Fibroblast of lung (primary cell): ENCODE results near the gene TASP1. TPM values are rescaled to one million over a fixed set of nuclear protein-coding genes. Genes with fewer than 3 reads are reported as not detected.

Experiments
- DNase-seq, 2 donors: peaks; one replicate each; pipeline versions ENCODE4 v3.0.0 to v3.0.0-alpha.2; 2010; ENCODE audit warnings: low read depth in 2 of 2
- H2AFZ ChIP-seq: 2 replicates; pipeline ENCODE4 v1.5.1; 2012; ENCODE audit warnings: low read length, control low read depth, inconsistent platforms
- H3K27ac ChIP-seq: 2 replicates; pipeline ENCODE4 v1.5.1; 2011; ENCODE audit warnings: low read length, control low read depth; ENCODE audit not compliant: insufficient read depth
- H3K27me3 ChIP-seq: 2 replicates; pipeline ENCODE4 v1.5.1; 2011; ENCODE audit warnings: mild to moderate bottlenecking, low read length; ENCODE audit not compliant: control insufficient read depth, insufficient read depth
- H3K36me3 ChIP-seq: 2 replicates; pipeline ENCODE4 v1.5.1; 2011; ENCODE audit warnings: low read length; ENCODE audit not compliant: control insufficient read depth, insufficient read depth
- H3K4me1 ChIP-seq: 2 replicates; pipeline ENCODE4 v1.5.1; 2011; ENCODE audit warnings: low read length; ENCODE audit not compliant: control insufficient read depth, insufficient read depth; ENCODE audit errors: extremely low read depth
- H3K4me2 ChIP-seq: 2 replicates; pipeline ENCODE4 v1.5.1; 2011; ENCODE audit warnings: low read length, control low read depth; ENCODE audit not compliant: insufficient read depth; ENCODE audit errors: extremely low read depth
- H3K4me3 ChIP-seq, 4 experiments: fragments of 200-600 bp in 1 of 4; sonication (generic) in 1 of 4; replicated peaks in 1 of 4; 2 replicates each; pipeline ENCODE4 v1.5.1; 2011 to 2016; ENCODE audit warnings: low read length in 4 of 4, low read depth in 3 of 4, mild to moderate bottlenecking in 3 of 4, control low read depth in 2 of 4, inconsistent platforms in 1 of 4, mixed read lengths in 1 of 4; ENCODE audit not compliant: insufficient read depth in 1 of 4; ENCODE audit errors: control extremely low read depth in 1 of 4
- H3K79me2 ChIP-seq: 2 replicates; pipeline ENCODE4 v1.5.1; 2012; ENCODE audit warnings: mild to moderate bottlenecking, low read length, inconsistent platforms; ENCODE audit not compliant: control insufficient read depth, insufficient read depth
- H3K9ac ChIP-seq: 2 replicates; pipeline ENCODE4 v1.5.1; 2011; ENCODE audit warnings: mild to moderate bottlenecking, low read length, control low read depth; ENCODE audit not compliant: insufficient read depth
- H3K9me3 ChIP-seq: 2 replicates; pipeline ENCODE4 v1.5.1; 2012; ENCODE audit warnings: low read depth, low read length; ENCODE audit not compliant: control insufficient read depth, insufficient read depth
- H4K20me1 ChIP-seq: 2 replicates; pipeline ENCODE4 v1.5.1; 2011; ENCODE audit warnings: low read length; ENCODE audit not compliant: control insufficient read depth, insufficient read depth; ENCODE audit errors: extremely low read depth
- EZH2 ChIP-seq: IDR thresholded peaks from 2 replicates; pipeline ENCODE4 v1.5.1; 2012; ENCODE audit warnings: low read length, control low read depth, mild to moderate bottlenecking; ENCODE audit errors: missing control alignments
- polyA plus RNA-seq, 2 donors: library from polyadenylated mRNA; depleted of rRNA in 1 of 2; stranded (reverse) in 1 of 2; unstranded in 1 of 2; fragments of >200 nt; gene quantifications; 2 replicates each; pipeline ENCODE4 v1.2.1, GENCODE V29; 2011 to 2012; ENCODE audit warnings: missing spikeins in 1 of 2
- total RNA-seq: library from RNA; depleted of rRNA; stranded (reverse); fragments of >200 nt; gene quantifications from 2 replicates; pipeline ENCODE4 v1.2.1, GENCODE V29; 2014
- TF ChIP-seq, protein P1 (sequence below), 2 donors: IDR thresholded peaks in 1 of 2; conservative IDR thresholded peaks in 1 of 2; 1 replicate in 1 of 2; 2 replicates in 1 of 2; pipeline ENCODE4 v1.5.1; 2011 to 2012; ENCODE audit warnings: low read length in 2 of 2, control low read depth in 1 of 2, inconsistent platforms in 1 of 2, low read depth in 1 of 2, mild to moderate bottlenecking in 1 of 2

Gene TASP1
- total and polyA plus RNA-seq, 2 donors (not counting 1 experiment from before 2014, with no cell fraction given): 6.3 to 13.6 TPM

DNA sequence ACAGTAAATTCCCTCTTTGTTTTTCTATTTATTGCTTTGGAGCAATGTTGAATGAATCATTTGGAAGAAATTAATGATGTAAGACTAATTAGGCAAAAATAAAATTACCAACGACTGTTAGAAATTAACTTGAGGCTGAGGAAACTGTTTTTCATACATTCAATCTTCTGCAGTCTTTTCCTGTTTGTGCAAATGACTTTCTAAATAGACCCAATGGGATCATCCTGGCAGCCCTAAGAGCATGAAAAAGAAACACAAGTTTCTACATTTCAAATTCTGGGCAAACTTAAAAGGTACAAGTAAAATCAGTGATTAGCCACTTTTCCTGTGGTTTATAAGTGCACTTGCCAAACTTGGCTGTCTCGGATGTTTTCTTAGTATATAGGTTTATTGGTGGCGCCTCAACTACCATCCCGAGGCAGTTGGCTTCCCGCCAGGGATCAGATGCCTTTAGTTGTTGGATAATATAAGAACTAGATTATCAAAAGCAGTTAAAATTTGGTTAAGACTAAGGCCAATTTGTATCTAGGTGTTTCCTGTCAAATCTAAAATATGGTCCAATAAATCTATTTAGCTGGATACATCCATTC is 236.5 kb downstream of the TASP1 start:
- Histone ChIP-seq H3K27me3 (no peaks in the 10 kb centered on the region), H4K20me1 (no peaks in the 10 kb centered on the region), H3K36me3 (no peaks in the 10 kb centered on the region), H3K4me2 (no peak overlapping the region), H3K79me2 (no peaks in the 10 kb centered on the region), H3K9ac (no peak overlapping the region), H3K4me1 (no peaks in the 10 kb centered on the region), H3K9me3 (no peaks in the 10 kb centered on the region), H3K27ac (no peak overlapping the region), H2AFZ (no peak overlapping the region), H3K4me3 (no peak overlapping the region)
- no peak for DNase-seq
- TF ChIP-seq, protein P1, sequence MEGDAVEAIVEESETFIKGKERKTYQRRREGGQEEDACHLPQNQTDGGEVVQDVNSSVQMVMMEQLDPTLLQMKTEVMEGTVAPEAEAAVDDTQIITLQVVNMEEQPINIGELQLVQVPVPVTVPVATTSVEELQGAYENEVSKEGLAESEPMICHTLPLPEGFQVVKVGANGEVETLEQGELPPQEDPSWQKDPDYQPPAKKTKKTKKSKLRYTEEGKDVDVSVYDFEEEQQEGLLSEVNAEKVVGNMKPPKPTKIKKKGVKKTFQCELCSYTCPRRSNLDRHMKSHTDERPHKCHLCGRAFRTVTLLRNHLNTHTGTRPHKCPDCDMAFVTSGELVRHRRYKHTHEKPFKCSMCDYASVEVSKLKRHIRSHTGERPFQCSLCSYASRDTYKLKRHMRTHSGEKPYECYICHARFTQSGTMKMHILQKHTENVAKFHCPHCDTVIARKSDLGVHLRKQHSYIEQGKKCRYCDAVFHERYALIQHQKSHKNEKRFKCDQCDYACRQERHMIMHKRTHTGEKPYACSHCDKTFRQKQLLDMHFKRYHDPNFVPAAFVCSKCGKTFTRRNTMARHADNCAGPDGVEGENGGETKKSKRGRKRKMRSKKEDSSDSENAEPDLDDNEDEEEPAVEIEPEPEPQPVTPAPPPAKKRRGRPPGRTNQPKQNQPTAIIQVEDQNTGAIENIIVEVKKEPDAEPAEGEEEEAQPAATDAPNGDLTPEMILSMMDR (conservative IDR thresholded peaks at IDR 0.05 in 1 of 2, IDR thresholded peaks at IDR 0.05 in 1 of 2; ENCODE audit: low read depth in 1 of 2, low read length in 2 of 2): no peak
- no peak for TF ChIP-seq EZH2

DNA sequence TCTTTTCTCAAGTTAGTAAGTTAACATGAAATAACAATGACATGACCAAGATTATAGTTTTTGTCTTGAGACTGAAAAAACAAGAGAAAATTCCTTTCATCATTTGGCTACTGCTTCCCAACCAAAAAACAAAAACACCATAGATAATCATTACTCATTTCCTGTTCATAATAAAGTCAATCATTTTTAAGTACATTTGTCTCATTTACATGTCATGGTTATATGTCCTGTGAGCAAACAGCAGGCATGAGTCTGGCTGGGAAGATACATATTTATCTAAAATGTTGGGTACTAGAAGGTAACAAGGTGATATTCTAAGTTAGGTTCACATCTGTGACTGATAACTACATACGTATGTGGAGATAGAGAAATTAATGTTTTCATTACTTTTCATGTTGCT is 237.1 kb downstream of the TASP1 start:
- Histone ChIP-seq H3K27me3 (no peaks in the 10 kb centered on the region), H3K79me2 (no peaks in the 10 kb centered on the region), H3K4me1 (no peaks in the 10 kb centered on the region), H3K27ac (no peak overlapping the region), H3K36me3 (no peaks in the 10 kb centered on the region), H3K4me3 (no peak overlapping the region), H3K4me2 (no peak overlapping the region), H3K9me3 (no peaks in the 10 kb centered on the region), H4K20me1 (no peaks in the 10 kb centered on the region), H3K9ac (no peak overlapping the region), H2AFZ (no peak overlapping the region)
- TF ChIP-seq, protein P1 (conservative IDR thresholded peaks at IDR 0.05 in 1 of 2, IDR thresholded peaks at IDR 0.05 in 1 of 2; ENCODE audit: low read depth in 1 of 2, low read length in 2 of 2): no peak
- TF ChIP-seq EZH2: no peak
- DNase-seq: no peak

DNA sequence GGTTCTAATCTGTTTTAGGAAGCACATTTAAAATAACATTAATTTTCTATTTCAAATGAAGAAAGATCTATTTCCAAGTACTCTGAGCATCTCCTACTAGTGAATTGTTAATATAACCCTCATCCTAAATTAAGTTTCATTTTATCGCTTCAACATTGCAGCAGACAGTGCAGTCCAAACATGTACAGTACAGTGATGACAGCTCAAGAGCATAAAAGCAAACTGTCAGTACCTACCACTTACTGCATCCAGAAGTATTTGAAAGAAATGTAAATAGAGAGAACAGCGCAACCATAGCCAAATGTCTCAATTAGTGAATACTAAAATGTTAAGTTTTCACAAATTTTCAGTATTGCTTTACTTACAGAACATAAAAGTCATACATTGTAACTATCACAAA is 238.3 kb downstream of the TASP1 start:
- H3K9me3 ChIP-seq: no peaks in the 10 kb centered on the region
- H3K36me3 ChIP-seq: no peaks in the 10 kb centered on the region
- no peaks in the 10 kb centered on the region for H3K79me2 ChIP-seq
- H3K4me3 ChIP-seq: no peak overlapping the region
- H3K4me2 ChIP-seq: no peak overlapping the region
- no peak overlapping the region for H2AFZ ChIP-seq
- H3K27ac ChIP-seq: no peak overlapping the region
- H3K9ac ChIP-seq: no peak overlapping the region
- TF ChIP-seq EZH2: no peak
- TF ChIP-seq, protein P1 (conservative IDR thresholded peaks at IDR 0.05 in 1 of 2, IDR thresholded peaks at IDR 0.05 in 1 of 2; ENCODE audit: low read depth in 1 of 2, low read length in 2 of 2): no peak
- no peaks in the 10 kb centered on the region for H3K4me1 ChIP-seq
- H3K27me3 ChIP-seq: no peaks in the 10 kb centered on the region
- no peaks in the 10 kb centered on the region for H4K20me1 ChIP-seq
- no peak for DNase-seq
